ENCODE data around the gene BHMT. TPM values are rescaled to one million over a fixed set of nuclear protein-coding genes. Genes with fewer than 3 reads are reported as not detected.

BHMT gene
- total and polyA plus RNA-seq, 12 donors: 0.03 to 0.15 TPM; not detected in 10

DNA sequence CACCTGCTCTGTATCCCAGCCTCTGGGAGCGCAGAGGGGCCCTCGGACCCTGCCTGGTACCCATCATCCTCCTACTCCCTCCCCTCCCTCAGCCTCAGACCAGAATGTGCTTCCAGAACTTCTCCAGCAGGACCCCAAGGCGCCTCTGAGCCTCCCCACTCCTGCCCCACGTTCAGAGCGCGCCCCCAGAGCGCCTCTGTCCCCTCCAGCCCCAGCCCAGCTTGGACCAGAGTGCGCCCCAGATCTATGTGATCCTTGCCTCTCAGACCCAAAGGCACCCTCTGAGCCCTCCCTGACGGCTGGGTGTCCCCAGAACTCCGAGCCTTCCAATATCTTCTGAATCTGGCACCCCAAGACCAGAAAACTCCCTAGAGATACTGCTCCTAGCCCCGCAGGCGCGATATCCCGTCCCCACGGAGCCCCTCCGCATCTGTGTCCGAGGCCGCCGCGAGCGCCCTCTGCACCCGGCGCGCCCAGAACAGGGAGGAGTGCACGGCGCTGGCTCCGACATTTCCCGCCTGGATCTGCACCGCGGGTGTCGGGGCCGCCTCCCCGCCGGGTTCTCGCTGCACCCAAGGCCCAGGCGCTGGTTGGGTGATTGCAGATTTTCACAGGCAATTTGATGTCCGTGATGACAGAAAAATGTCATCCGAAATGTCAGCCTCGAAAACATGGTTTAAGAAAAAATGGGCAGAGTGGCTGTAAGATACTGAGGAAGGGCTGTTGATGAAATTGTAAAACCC lies 522 bp downstream of the BHMT start:
- intact Hi-C loops (cut with DNase I): loop anchor here in 2 of 10 donors (5.0 kb wide), 1 partner anchor 85 kb away; no protein-coding TSS in a partner anchor
- Histone ChIP-seq H3K36me3 (no peaks in the 10 kb centered on the region), H3K4me3 (peak overlapping the region in 2 of 10 donors; percentile 11 to 14), H3K27me3 (peaks cover 11 to 78% (median 56%) of the 10 kb centered on the region in 7 donors), H3K4me1 (peaks cover 0 to 21% (median 9%) of the 10 kb centered on the region in 9 donors), H3K9me3 (no peaks in the 10 kb centered on the region), H3K27ac (no peak overlapping the region)
- 7% methylated on average over 39 of the region's 39 CpGs for WGBS, 2 donors
- TF ChIP-seq CTCF (IDR thresholded peaks at IDR 0.05): no peak
- ATAC-seq (peak in 2 of 8 donors; percentile 53 to 62), DNase-seq (peak in 1 of 2 donors; percentile 14)

DNA sequence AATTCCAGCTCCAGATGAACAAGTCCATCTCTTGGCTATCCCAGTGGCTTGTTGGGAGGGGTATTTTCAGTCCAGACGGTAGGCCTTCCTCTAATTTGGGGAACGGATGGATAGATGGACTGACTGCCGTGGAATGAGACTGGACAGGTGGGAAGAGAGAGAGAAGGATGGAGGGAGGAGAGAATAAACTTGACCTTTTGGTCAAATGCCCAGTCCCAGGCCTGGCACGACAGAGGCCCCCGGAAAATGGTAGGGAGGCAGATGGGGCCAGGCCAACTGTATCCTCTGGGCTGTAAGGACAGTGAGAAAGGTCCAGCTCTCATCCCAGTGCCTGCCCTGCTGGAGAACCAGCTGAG lies 1.1 kb downstream of the BHMT start:
- Histone ChIP-seq H3K4me1 (peaks cover 0 to 16% (median 8%) of the 10 kb centered on the region in 9 donors), H3K9me3 (no peaks in the 10 kb centered on the region), H3K4me3 (peak overlapping the region in 1 of 10 donors; percentile 14), H3K36me3 (no peaks in the 10 kb centered on the region), H3K27ac (no peak overlapping the region), H3K27me3 (peaks cover 11 to 74% (median 56%) of the 10 kb centered on the region in 7 donors)
- DNase-seq (no peak), ATAC-seq (no peak)
- TF ChIP-seq CTCF (IDR thresholded peaks at IDR 0.05): no peak
- intact Hi-C loops (cut with DNase I): loop anchor here in 2 of 10 donors (5.0 kb wide), 1 partner anchor 85 kb away; no protein-coding TSS in a partner anchor
- WGBS, 2 donors: 71% methylated on average over 5 of the region's 5 CpGs

GRCh38 chr5:79119486-79119885 lies 7.9 kb downstream of the BHMT start:
- TF ChIP-seq CTCF (IDR thresholded peaks at IDR 0.05): no peak
- intact Hi-C loops (cut with DNase I): loop anchor here in 1 of 10 donors (5.0 kb wide), 1 partner anchor 82 kb away; no protein-coding TSS in a partner anchor
- no peak overlapping the region for H3K4me3 ChIP-seq
- ATAC-seq (no peak), DNase-seq (no peak)
- no peak overlapping the region for H3K27ac ChIP-seq
- H3K27me3 ChIP-seq: peaks cover 0 to 16% (median 9%) of the 10 kb centered on the region in 7 donors
- 93% methylated on average over 4 of the region's 4 CpGs for WGBS, 2 donors
- no peaks in the 10 kb centered on the region for H3K36me3 ChIP-seq
- peaks cover 0 to 8% (median 0%) of the 10 kb centered on the region in 9 donors for H3K4me1 ChIP-seq
- no peaks in the 10 kb centered on the region for H3K9me3 ChIP-seq

DNA sequence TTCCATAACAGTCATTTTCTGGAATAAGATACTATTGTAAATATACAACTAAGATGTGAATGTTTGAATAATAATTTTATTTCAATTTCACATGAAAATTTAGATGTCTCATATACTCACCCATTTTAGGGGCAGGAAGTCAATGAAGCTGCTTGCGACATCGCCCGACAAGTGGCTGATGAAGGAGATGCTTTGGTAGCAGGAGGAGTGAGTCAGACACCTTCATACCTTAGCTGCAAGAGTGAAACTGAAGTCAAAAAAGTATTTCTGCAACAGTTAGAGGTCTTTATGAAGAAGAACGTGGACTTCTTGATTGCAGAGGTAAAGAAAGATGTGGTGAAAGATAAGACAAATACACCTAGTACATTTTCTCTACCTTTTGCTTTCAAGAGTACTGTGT lies 8.6 kb downstream of the BHMT start:
- Histone ChIP-seq H3K4me3 (no peak overlapping the region), H3K36me3 (no peaks in the 10 kb centered on the region), H3K27ac (no peak overlapping the region), H3K27me3 (peaks cover 0 to 9% (median 2%) of the 10 kb centered on the region in 7 donors), H3K4me1 (peaks cover 0 to 8% (median 0%) of the 10 kb centered on the region in 9 donors), H3K9me3 (no peaks in the 10 kb centered on the region)
- intact Hi-C loops (cut with DNase I): no loop called here
- no peak for DNase-seq
- TF ChIP-seq CTCF (IDR thresholded peaks at IDR 0.05): no peak
- ATAC-seq: no peak
- 94 to 95% methylated on average over 4 of the region's 4 CpGs for WGBS, 2 donors
